GM10248 (cell line): ENCODE data around the gene GRIK5.

Experiments
- CTCF ChIA-PET: fragments of 300-600 bp; sonication (Branson Sonifier 250); formaldehyde crosslinking; extraction: SDS; loops from one replicate; lab custom pipeline; 2021; ENCODE audit warnings: antibody characterized with exemption; lab: Yijun Ruan, JAX
- POLR2A ChIA-PET: fragments of 350-650 bp; sonication (Branson Sonifier 250); formaldehyde crosslinking; extraction: SDS; loops from one replicate; lab custom pipeline; 2020; ENCODE audit warnings: antibody characterized with exemption; lab: Yijun Ruan, JAX
- DNase-seq: peaks from one replicate; pipeline ENCODE4 v3.0.0; 2012; ENCODE audit errors: extremely low spot score
- TF ChIP-seq, protein P1 (sequence below): IDR thresholded peaks from 2 replicates; pipeline ENCODE4 v1.5.1; 2012; ENCODE audit warnings: mild to moderate bottlenecking, low read depth; ENCODE audit errors: extremely low read depth, missing control alignments, control extremely low read depth

GRIK5 gene

GRCh38 chr19:42028304-42029216 lies 41.4 kb downstream of the GRIK5 start:
- ChIA-PET POLR2A (no interaction called here), CTCF (interaction anchor here (0.8 to 2.2 kb wide), 10 partner anchors 9 to 233 kb away, joined by 3 to 13 read pairs (median 4); no protein-coding TSS in a partner anchor)
- TF ChIP-seq, protein P1, sequence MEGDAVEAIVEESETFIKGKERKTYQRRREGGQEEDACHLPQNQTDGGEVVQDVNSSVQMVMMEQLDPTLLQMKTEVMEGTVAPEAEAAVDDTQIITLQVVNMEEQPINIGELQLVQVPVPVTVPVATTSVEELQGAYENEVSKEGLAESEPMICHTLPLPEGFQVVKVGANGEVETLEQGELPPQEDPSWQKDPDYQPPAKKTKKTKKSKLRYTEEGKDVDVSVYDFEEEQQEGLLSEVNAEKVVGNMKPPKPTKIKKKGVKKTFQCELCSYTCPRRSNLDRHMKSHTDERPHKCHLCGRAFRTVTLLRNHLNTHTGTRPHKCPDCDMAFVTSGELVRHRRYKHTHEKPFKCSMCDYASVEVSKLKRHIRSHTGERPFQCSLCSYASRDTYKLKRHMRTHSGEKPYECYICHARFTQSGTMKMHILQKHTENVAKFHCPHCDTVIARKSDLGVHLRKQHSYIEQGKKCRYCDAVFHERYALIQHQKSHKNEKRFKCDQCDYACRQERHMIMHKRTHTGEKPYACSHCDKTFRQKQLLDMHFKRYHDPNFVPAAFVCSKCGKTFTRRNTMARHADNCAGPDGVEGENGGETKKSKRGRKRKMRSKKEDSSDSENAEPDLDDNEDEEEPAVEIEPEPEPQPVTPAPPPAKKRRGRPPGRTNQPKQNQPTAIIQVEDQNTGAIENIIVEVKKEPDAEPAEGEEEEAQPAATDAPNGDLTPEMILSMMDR: peak; percentile 61
- no peak for DNase-seq

- TF ChIP-seq, protein P1: no peak
- POLR2A ChIA-PET: no interaction called here
- CTCF ChIA-PET: interaction anchor here (1.2 kb wide), 1 partner anchor 10 kb away, joined by 4 read pairs; no protein-coding TSS in a partner anchor
- no peak for DNase-seq
Observed at GRCh38 chr19:42024622-42025111, 45.3 kb downstream of the GRIK5 start.

- TF ChIP-seq, protein P1: no peak
- ChIA-PET POLR2A (no interaction called here), CTCF (interaction anchor here (1.8 kb wide), 1 partner anchor 11 kb away, joined by 6 read pairs; no protein-coding TSS in a partner anchor)
Observed at GRCh38 chr19:42023943-42024260, 46.1 kb downstream of the GRIK5 start.

DNA sequence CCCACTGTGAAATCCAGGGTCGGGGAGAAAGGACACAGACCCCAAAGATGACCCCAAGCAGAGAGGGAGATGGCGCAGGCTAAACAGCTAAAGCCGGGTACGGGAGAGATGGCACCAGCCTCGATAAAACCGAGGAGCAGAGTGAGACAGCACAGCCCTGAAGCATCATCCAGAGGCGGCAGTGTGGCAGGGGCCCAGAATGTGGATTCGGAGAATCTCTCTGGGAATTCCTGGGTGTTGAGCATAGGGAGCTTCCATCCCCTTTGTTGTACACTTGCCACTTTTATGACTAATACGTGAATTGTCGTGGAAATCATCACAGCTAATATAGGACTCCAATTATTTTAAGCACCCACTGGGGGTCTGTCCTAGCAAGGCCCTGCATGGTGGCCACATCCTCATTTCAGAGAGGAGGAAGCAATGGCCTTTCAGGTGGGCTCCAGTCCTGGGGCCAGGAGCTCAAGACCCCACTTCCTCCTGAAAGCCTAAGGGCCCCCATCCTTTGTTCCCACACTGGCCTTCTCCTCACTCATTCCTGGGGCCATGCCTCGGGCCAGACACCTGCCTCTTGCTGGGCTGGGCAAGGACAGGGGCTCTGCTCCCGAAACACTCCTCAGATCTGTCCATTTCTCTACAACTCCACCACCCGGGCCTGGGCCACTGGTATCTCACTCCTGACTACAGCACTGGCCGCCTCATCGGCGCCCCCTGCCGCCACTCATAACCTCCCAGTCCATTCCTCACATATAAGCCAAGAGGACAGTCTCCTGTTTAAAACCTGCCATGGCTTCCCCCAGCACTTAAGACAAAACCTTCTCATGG lies 46.7 kb downstream of the GRIK5 start:
- POLR2A ChIA-PET: no interaction called here
- CTCF ChIA-PET: interaction anchor here (0.8 to 1.8 kb wide), 3 partner anchors 8 to 12 kb away, joined by 3 to 7 read pairs (median 6); no protein-coding TSS in a partner anchor
- TF ChIP-seq, protein P1: peak; percentile 54
- DNase-seq: peak; percentile 50

More at GRCh38 chr19:42023943-42024260, 46.1 kb downstream of the GRIK5 start:
- DNase-seq: no peak

DNA sequence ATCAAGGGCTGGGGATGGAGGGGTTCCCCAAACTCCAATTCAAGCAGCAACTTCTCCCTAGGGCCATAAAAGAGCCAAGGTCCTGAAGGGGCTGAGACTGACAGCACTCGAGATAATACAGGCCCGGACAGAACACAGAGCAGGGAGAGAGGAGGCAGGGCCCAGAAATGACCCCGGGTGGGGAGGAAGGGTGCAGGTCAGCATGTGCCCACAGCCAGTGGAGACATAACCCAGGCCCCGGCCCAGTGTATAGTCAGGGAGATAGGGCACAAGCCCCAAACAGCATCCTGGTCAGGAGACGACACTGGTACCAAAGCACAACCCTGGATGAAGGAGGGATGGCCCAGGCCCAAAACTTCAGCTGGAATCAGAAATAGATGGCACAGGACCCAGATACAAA lies 47.4 kb downstream of the GRIK5 start:
- DNase-seq: no peak
- TF ChIP-seq, protein P1: no peak
- ChIA-PET CTCF (interaction anchor here (0.8 to 1.8 kb wide), 3 partner anchors 8 to 13 kb away, joined by 3 to 7 read pairs (median 6); no protein-coding TSS in a partner anchor), POLR2A (no interaction called here)

DNA sequence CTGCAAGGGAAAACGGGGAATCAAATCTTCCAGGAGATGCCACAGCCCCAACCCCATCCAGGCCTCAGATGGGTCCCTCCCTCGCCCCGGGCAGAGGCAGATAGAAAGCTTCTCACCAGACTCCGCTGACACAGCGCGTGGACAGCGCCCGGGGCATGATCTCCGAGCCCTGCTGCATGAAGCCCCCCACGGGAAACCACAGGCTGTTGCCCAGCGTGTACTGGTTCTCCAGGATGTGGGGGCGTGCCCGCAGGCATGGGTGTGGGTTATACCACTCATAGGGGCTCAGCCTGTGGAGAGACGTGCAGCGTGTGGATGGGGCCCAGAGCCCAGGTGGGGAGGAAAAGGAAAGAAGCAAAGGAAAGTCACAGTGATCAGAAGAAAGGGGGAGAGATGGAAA lies 48.8 kb downstream of the GRIK5 start:
- POLR2A ChIA-PET: no interaction called here
- no peak for DNase-seq
- CTCF ChIA-PET: interaction anchor here (1.4 to 2.3 kb wide), 2 partner anchors 10 to 14 kb away, joined by 3 to 6 read pairs; no protein-coding TSS in a partner anchor
- TF ChIP-seq, protein P1: no peak
